Measurements from ENCODE around the gene USP9X.

DNA sequence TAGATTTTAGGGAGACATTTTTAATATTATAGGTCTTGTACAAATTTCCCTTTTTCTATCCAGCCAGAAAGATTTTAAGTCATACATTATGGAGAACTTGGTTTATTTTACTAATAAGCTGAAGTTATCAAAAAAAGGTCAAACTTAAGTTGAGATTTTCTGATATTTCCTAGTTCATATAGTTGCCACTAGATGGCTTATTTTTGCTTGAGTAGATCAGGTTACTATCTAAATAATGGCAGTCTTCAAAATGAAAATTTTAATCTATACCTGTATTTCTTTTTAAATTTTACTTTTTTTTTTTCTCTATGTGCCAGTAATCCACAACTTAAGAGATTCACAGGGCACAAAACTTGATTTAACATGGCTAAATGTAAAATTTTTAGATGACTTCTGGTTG, 52.3 kb downstream of the USP9X start:
- TF ChIP-seq ZNF274 (IDR thresholded peaks at IDR 0.05; ENCODE audit: borderline replicate concordance, low read depth, low read length) (no peak), ERF (CRISPR knock-in tag; IDR thresholded peaks at IDR 0.05) (no peak), RBM14 (IDR thresholded peaks at IDR 0.05; ENCODE audit: borderline replicate concordance, insufficient read depth, low read depth, low read length) (no peak)
